Testis (tissue), 2 donors: ENCODE data around the gene POP4.

Experiments
- POLR2A ChIP-seq: fragments of 450-650 bp; IDR thresholded peaks from one replicate; pipeline ENCODE4 v1.6.1; 2017; ENCODE audit warnings: antibody characterized with exemption, mild to moderate bottlenecking, moderate library complexity
- TF ChIP-seq, protein P1 (sequence below), 3 experiments: fragments of 450-650 bp in 2 of 3; fragments of 200-600 bp in 1 of 3; sonication (generic) in 1 of 3; IDR thresholded peaks; one replicate each; pipeline ENCODE4 v1.5.1; 2016 to 2019; ENCODE audit warnings: antibody characterized with exemption in 3 of 3, mild to moderate bottlenecking in 2 of 3, moderate library complexity in 1 of 3

DNA sequence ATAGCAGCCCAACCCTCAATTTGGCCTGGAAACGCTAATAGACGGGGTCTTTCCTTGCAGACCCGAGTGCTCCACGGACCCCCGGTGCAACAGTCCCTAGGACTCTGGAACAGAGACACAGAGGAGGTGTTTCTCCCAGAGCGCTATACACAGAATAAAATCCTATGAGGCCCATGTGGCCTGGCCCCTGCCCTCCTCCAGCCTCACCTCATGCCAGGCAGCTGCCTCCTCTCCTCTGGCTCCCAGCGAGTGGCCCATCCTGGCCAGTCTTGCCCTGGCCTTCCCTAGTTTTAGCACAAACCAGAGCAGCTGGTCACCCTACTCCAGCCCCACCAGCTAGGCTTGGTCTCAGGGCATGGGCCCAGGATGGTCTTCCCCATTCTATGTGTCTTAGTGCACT lies 20.3 kb downstream of the POP4 start:
- TF ChIP-seq, protein P1, sequence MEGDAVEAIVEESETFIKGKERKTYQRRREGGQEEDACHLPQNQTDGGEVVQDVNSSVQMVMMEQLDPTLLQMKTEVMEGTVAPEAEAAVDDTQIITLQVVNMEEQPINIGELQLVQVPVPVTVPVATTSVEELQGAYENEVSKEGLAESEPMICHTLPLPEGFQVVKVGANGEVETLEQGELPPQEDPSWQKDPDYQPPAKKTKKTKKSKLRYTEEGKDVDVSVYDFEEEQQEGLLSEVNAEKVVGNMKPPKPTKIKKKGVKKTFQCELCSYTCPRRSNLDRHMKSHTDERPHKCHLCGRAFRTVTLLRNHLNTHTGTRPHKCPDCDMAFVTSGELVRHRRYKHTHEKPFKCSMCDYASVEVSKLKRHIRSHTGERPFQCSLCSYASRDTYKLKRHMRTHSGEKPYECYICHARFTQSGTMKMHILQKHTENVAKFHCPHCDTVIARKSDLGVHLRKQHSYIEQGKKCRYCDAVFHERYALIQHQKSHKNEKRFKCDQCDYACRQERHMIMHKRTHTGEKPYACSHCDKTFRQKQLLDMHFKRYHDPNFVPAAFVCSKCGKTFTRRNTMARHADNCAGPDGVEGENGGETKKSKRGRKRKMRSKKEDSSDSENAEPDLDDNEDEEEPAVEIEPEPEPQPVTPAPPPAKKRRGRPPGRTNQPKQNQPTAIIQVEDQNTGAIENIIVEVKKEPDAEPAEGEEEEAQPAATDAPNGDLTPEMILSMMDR (IDR thresholded peaks at IDR 0.05): no peak
- no peak for TF ChIP-seq POLR2A
